ENCODE measurements around the gene GALNT12.
A peak's percentile ranks its signal among the peaks of the same experiment; 100 is the strongest.

The GALNT12 gene

DNA sequence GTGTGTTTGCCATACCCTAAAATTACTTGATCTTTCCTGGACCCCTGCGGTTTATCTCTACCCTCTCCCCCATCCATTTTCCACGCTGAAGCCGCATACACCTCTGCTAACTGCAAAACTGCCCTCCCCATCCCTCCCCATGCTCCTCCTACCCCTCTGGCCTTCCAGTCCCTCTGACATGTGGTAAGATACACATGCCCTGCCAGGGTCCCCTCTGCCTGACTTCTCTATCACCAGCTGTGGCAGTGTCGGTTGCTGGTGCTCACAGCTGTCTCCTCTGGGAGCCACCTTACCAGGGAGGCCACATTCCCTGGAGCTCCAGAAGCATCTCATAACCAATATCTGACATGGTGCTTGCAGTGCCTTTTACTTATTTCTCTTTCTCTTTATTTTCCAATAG, 77.4 kb downstream of the GALNT12 start:
- Histone ChIP-seq H3K27me3 (ENCODE audit: insufficient read depth, poor library complexity, severe bottlenecking) (peaks cover 3% of the 10 kb centered on the region), H3K4me1 (ENCODE audit: insufficient read depth, poor library complexity, severe bottlenecking) (peaks cover 3% of the 10 kb centered on the region), H3K9me3 (ENCODE audit: severe bottlenecking) (no peaks in the 10 kb centered on the region), H3K4me3 (ENCODE audit: severe bottlenecking) (no peak overlapping the region), H3K27ac (ENCODE audit: poor library complexity, severe bottlenecking) (no peak overlapping the region), H3K36me3 (ENCODE audit: low read depth) (no peaks in the 10 kb centered on the region)
- ATAC-seq (ENCODE audit: low read depth) (no peak), DNase-seq (ENCODE audit: low spot score) (no peak)
- no peak for TF ChIP-seq CTCF (IDR thresholded peaks at IDR 0.05; ENCODE audit: poor library complexity, severe bottlenecking)

- H3K27ac ChIP-seq (ENCODE audit: poor library complexity, severe bottlenecking): no peak overlapping the region
- peaks cover 3% of the 10 kb centered on the region for H3K27me3 ChIP-seq (ENCODE audit: insufficient read depth, poor library complexity, severe bottlenecking)
- peaks cover 3% of the 10 kb centered on the region for H3K4me1 ChIP-seq (ENCODE audit: insufficient read depth, poor library complexity, severe bottlenecking)
- TF ChIP-seq CTCF (IDR thresholded peaks at IDR 0.05; ENCODE audit: poor library complexity, severe bottlenecking): no peak
- H3K9me3 ChIP-seq (ENCODE audit: severe bottlenecking): no peaks in the 10 kb centered on the region
- no peaks in the 10 kb centered on the region for H3K36me3 ChIP-seq (ENCODE audit: low read depth)
- ATAC-seq (ENCODE audit: low read depth) (no peak), DNase-seq (ENCODE audit: low spot score) (no peak)
- no peak overlapping the region for H3K4me3 ChIP-seq (ENCODE audit: severe bottlenecking)
Measured at GRCh38 chr9:98885575-98886295, 78.3 kb downstream of the GALNT12 start.

DNA sequence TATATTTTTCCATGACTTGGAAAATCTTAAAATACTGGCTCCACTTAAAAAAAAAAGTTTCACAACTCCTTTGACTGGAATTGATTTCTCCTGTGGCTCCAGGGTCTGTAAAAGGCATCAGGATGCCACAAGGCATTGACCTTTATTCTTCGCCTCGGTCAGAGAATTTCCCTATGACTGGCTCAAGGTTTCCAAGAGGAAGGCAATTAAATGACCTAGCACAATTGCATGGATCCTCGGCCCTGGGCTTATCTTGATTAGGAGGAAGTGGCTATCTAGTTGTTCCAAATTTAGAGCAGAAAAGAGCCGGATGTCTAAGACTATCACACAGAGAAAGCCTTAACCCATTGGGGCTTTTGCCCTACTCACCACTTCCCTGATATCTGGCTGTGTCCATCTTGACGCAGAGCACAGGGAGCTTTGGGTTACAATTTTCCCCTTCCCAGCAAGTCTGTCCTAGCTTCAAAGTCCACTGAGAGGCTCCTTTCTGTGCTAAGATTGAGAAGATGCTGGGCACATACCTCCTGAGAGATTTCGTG, 79.3 kb downstream of the GALNT12 start:
- H3K4me1 ChIP-seq (ENCODE audit: insufficient read depth, poor library complexity, severe bottlenecking): peaks cover 3% of the 10 kb centered on the region
- no peak overlapping the region for H3K27ac ChIP-seq (ENCODE audit: poor library complexity, severe bottlenecking)
- peaks cover 3% of the 10 kb centered on the region for H3K27me3 ChIP-seq (ENCODE audit: insufficient read depth, poor library complexity, severe bottlenecking)
- TF ChIP-seq CTCF (IDR thresholded peaks at IDR 0.05; ENCODE audit: poor library complexity, severe bottlenecking): no peak
- H3K4me3 ChIP-seq (ENCODE audit: severe bottlenecking): no peak overlapping the region
- DNase-seq (ENCODE audit: low spot score) (no peak), ATAC-seq (ENCODE audit: low read depth) (no peak)
- no peaks in the 10 kb centered on the region for H3K9me3 ChIP-seq (ENCODE audit: severe bottlenecking)
- H3K36me3 ChIP-seq (ENCODE audit: low read depth): no peaks in the 10 kb centered on the region

DNA sequence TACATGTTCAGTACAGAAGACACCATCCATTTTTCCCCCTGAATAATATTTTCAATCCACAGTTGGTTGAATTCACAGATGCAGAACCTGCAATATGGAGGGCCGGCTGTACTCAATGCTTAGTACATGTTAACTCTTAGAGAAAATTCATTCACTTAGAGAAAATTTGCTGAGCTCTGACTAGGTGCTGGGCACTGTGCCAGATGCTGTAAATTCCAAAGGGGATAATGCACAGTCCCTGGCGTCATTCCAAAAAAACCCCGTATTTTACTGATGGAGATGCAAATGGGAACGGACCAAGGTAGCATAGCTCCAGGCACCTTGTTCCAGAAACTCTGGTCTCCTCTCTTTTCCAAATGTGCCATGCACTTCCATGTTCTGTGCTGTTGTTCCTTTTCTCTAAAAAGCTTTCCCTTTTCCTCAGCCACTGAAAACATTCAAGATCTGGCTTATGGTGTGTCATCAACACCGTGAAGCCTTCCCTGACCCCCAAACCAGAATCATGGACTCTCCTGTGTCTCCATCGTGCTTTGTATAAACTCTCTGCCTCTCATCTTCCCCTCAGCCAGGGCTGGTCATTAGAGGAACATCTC, 80.5 kb downstream of the GALNT12 start:
- no peak overlapping the region for H3K27ac ChIP-seq (ENCODE audit: poor library complexity, severe bottlenecking)
- no peak for TF ChIP-seq CTCF (IDR thresholded peaks at IDR 0.05; ENCODE audit: poor library complexity, severe bottlenecking)
- DNase-seq (ENCODE audit: low spot score) (no peak), ATAC-seq (ENCODE audit: low read depth) (peak; percentile 65)
- H3K9me3 ChIP-seq (ENCODE audit: severe bottlenecking): no peaks in the 10 kb centered on the region
- H3K27me3 ChIP-seq (ENCODE audit: insufficient read depth, poor library complexity, severe bottlenecking): peaks cover 3% of the 10 kb centered on the region
- H3K4me1 ChIP-seq (ENCODE audit: insufficient read depth, poor library complexity, severe bottlenecking): peaks cover 3% of the 10 kb centered on the region
- no peak overlapping the region for H3K4me3 ChIP-seq (ENCODE audit: severe bottlenecking)
- no peaks in the 10 kb centered on the region for H3K36me3 ChIP-seq (ENCODE audit: low read depth)

Measured in RWPE2 (cell line).